ENCODE data around the gene KHDRBS1. TPM values are rescaled to one million over a fixed set of nuclear protein-coding genes. Genes with fewer than 3 reads are reported as not detected.
"Not testable (repeated sequence)": the region's sequence is repeated elsewhere in the genome, so short reads cannot be mapped to it uniquely, and the experiment has no call there.

KHDRBS1 gene
- polyA plus RNA-seq, 1 donor from 2014 or later = 214 TPM

DNA sequence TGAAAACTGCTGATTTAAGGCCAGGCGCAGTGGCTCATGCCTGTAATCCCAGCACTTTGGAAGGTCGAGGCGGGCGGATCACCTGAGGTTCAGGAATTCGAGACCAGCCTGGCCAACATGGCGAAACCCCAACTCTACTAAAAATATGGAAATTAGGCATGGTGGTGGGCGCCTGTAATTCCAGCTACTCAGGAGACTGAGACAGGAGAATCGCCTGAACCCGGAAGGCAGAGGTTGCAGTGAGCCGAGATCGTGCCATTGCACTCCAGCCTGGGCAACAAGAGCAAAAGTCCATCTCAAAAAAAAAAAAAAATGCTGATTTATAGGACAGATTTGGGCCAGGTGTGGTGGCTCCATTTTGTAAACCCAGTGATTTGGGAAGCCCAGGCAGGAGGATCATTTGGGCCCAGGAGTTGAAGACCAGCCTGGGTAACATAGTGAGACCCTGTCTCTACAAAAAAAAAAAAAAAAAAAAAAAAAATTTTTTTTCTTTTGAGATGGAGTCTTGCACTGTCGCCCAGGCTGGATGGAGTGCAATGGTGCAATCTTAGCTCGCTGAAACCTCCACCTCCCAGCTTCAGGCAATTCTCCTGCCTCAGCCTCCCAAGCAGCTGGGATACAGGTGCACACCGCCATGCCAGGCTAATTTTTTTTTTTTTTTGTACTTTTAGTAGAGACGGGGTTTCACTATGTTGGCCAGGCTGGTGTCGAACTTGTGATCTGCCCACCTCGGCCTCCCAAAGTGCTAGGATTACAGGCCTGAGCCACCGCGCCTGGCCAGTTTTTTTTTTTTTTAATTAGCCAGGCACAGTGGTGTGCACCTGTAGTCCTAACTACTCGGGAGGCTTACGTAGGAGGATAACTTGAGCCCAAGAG lies 52.2 kb downstream of the KHDRBS1 start:
- not testable (repeated sequence) for H3F3A ChIP-seq (ENCODE audit: insufficient read depth, low read length, poor library complexity, severe bottlenecking); H3K79me2 ChIP-seq (replicated peaks; ENCODE audit: insufficient read depth, low read length); H3K36me3 ChIP-seq (ENCODE audit: insufficient read depth, low read length); H4K20me1 ChIP-seq (ENCODE audit: insufficient read depth); H3K27me3 ChIP-seq (ENCODE audit: insufficient read depth, low read depth, low read length); H2AFZ ChIP-seq (ENCODE audit: low read depth, low read length); H3K4me2 ChIP-seq (ENCODE audit: low read length); H3K4me3 ChIP-seq (ENCODE audit: low read length); H3K27ac ChIP-seq (ENCODE audit: low read length); H3K9ac ChIP-seq (ENCODE audit: low read length); H3K9me3 ChIP-seq (ENCODE audit: low read length); H3K9me2 ChIP-seq (ENCODE audit: insufficient read depth, low read length)
- TF ChIP-seq POLR2AphosphoS5 (IDR thresholded peaks at IDR 0.05) = peak; percentile 20

DNA sequence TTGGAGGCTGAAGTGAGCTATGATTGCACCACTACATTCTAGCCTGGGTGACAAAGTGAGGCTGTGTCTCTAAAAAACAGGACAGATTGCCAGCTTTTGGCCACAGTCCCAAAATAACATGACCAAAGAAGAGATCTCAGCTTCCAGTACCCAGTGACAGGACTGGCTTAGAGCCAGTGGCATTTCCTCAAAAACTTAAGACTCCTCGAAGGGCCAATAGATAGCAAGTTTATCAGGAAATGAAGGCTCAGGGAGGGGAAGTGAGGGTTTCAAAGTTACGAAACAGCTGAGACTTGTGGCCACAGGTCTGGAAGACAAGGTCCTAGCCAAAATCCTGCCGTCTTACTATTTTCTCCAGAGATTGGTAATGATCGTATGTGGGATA lies 52.8 kb downstream of the KHDRBS1 start:
- H3K27ac ChIP-seq (ENCODE audit: low read length) = no peak overlapping the region
- H3K79me2 ChIP-seq (replicated peaks; ENCODE audit: insufficient read depth, low read length) = no peaks in the 10 kb centered on the region
- no peaks in the 10 kb centered on the region for H3K9me2 ChIP-seq (ENCODE audit: insufficient read depth, low read length)
- no peaks in the 10 kb centered on the region for H4K20me1 ChIP-seq (ENCODE audit: insufficient read depth)
- H3K27me3 ChIP-seq (ENCODE audit: insufficient read depth, low read depth, low read length) = no peaks in the 10 kb centered on the region
- H2AFZ ChIP-seq (ENCODE audit: low read depth, low read length) = no peak overlapping the region
- H3K4me2 ChIP-seq (ENCODE audit: low read length) = no peak overlapping the region
- no peaks in the 10 kb centered on the region for H3K9me3 ChIP-seq (ENCODE audit: low read length)
- H3K36me3 ChIP-seq (ENCODE audit: insufficient read depth, low read length) = peaks cover 4% of the 10 kb centered on the region
- TF ChIP-seq RAD21 (conservative IDR thresholded peaks at IDR 0.05) (no peak), TAF1 (IDR thresholded peaks at IDR 0.05; ENCODE audit: low read depth) (no peak)
- TF ChIP-seq, protein P1, sequence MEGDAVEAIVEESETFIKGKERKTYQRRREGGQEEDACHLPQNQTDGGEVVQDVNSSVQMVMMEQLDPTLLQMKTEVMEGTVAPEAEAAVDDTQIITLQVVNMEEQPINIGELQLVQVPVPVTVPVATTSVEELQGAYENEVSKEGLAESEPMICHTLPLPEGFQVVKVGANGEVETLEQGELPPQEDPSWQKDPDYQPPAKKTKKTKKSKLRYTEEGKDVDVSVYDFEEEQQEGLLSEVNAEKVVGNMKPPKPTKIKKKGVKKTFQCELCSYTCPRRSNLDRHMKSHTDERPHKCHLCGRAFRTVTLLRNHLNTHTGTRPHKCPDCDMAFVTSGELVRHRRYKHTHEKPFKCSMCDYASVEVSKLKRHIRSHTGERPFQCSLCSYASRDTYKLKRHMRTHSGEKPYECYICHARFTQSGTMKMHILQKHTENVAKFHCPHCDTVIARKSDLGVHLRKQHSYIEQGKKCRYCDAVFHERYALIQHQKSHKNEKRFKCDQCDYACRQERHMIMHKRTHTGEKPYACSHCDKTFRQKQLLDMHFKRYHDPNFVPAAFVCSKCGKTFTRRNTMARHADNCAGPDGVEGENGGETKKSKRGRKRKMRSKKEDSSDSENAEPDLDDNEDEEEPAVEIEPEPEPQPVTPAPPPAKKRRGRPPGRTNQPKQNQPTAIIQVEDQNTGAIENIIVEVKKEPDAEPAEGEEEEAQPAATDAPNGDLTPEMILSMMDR (IDR thresholded peaks at IDR 0.05; ENCODE audit: poor library complexity, severe bottlenecking) = no peak
- H3K9ac ChIP-seq (ENCODE audit: low read length) = no peak overlapping the region
- peaks cover 4% of the 10 kb centered on the region for H3F3A ChIP-seq (ENCODE audit: insufficient read depth, low read length, poor library complexity, severe bottlenecking)
- no peak overlapping the region for H3K4me3 ChIP-seq (ENCODE audit: low read length)

DNA sequence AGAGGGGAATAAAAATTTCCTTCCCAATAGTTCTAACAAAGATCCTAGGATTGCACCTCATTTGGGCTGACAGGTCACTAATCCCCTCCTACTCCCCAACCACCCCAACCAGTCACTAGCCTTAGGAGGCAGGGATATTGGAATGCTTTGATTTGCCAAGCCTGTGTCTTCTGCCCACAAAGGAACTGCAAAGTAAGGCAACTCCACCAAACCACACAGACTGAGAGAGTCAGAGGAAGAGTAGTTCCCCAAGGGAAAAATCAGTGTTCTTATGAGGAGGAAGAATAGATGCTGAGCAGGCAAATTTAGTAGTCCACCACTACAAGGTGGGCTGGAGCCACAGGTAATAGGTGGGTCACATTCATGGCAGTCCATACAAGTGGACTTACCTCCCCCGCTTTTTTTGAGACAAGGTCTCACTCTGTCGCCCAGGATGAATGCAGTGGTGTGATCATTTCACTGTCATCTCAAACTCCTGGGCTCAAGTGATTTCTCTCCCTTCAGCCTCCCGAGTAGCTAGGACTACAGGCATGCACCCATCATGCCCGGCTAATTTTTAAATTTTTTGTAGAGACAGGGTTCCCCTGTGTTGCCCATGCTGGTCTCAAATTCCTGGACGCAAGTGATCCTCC lies 55.4 kb downstream of the KHDRBS1 start:
- Histone ChIP-seq H3K79me2 (replicated peaks; ENCODE audit: insufficient read depth, low read length) (peaks cover 6% of the 10 kb centered on the region), H3K27me3 (ENCODE audit: insufficient read depth, low read depth, low read length) (no peaks in the 10 kb centered on the region), H3K9me2 (ENCODE audit: insufficient read depth, low read length) (no peaks in the 10 kb centered on the region), H3K4me2 (ENCODE audit: low read length) (no peak overlapping the region), H4K20me1 (ENCODE audit: insufficient read depth) (no peaks in the 10 kb centered on the region), H3K36me3 (ENCODE audit: insufficient read depth, low read length) (no peaks in the 10 kb centered on the region), H3K9me3 (ENCODE audit: low read length) (no peaks in the 10 kb centered on the region), H2AFZ (ENCODE audit: low read depth, low read length) (no peak overlapping the region), H3F3A (ENCODE audit: insufficient read depth, low read length, poor library complexity, severe bottlenecking) (no peaks in the 10 kb centered on the region), H3K9ac (ENCODE audit: low read length) (no peak overlapping the region), H3K4me3 (ENCODE audit: low read length) (no peak overlapping the region), H3K27ac (ENCODE audit: low read length) (no peak overlapping the region)
- peak; percentile 23 for TF ChIP-seq POLR2AphosphoS5 (IDR thresholded peaks at IDR 0.05)
- TF ChIP-seq, protein P2, sequence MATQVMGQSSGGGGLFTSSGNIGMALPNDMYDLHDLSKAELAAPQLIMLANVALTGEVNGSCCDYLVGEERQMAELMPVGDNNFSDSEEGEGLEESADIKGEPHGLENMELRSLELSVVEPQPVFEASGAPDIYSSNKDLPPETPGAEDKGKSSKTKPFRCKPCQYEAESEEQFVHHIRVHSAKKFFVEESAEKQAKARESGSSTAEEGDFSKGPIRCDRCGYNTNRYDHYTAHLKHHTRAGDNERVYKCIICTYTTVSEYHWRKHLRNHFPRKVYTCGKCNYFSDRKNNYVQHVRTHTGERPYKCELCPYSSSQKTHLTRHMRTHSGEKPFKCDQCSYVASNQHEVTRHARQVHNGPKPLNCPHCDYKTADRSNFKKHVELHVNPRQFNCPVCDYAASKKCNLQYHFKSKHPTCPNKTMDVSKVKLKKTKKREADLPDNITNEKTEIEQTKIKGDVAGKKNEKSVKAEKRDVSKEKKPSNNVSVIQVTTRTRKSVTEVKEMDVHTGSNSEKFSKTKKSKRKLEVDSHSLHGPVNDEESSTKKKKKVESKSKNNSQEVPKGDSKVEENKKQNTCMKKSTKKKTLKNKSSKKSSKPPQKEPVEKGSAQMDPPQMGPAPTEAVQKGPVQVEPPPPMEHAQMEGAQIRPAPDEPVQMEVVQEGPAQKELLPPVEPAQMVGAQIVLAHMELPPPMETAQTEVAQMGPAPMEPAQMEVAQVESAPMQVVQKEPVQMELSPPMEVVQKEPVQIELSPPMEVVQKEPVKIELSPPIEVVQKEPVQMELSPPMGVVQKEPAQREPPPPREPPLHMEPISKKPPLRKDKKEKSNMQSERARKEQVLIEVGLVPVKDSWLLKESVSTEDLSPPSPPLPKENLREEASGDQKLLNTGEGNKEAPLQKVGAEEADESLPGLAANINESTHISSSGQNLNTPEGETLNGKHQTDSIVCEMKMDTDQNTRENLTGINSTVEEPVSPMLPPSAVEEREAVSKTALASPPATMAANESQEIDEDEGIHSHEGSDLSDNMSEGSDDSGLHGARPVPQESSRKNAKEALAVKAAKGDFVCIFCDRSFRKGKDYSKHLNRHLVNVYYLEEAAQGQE (IDR thresholded peaks at IDR 0.05; ENCODE audit: borderline replicate concordance) = no peak

Data from neural cell (in vitro differentiated cells).